Gastroesophageal sphincter (tissue), 4 donors: Measurements from ENCODE around the gene TNRC6B. TPM values are rescaled to one million over a fixed set of nuclear protein-coding genes. Genes with fewer than 3 reads are reported as not detected.
A peak's percentile ranks its signal among the peaks of the same experiment; 100 is the strongest.
"Not testable (repeated sequence)": the region's sequence is repeated elsewhere in the genome, so short reads cannot be mapped to it uniquely, and the experiment has no call there.

Source experiments
- ATAC-seq: fragments of 150-250 bp; one replicate; pipeline ENCODE4 v1.9.1; 2016; ENCODE audit warnings: mild to moderate bottlenecking, moderate library complexity
- H3K27ac ChIP-seq, 4 donors: fragments of 200-600 bp; sonication (generic) in 3 of 4; 1 replicate in 3 of 4; 2 replicates in 1 of 4; pipeline ENCODE4 v1.5.1; 2016 to 2019
- H3K27me3 ChIP-seq: fragments of 200-600 bp; sonication (generic); one replicate; pipeline ENCODE4 v1.5.1; 2019
- H3K36me3 ChIP-seq, 2 donors: fragments of 200-600 bp; sonication (generic); one replicate each; pipeline ENCODE4 v1.5.1; 2019; ENCODE audit warnings: control low read depth in 1 of 2
- H3K4me1 ChIP-seq, 3 donors: fragments of 200-600 bp; sonication (generic); 1 replicate in 2 of 3; 2 replicates in 1 of 3; pipeline ENCODE4 v1.5.1; 2016 to 2019; ENCODE audit warnings: control low read depth in 2 of 3
- H3K4me3 ChIP-seq, 2 donors: fragments of 200-600 bp; sonication (generic); one replicate each; pipeline ENCODE4 v1.5.1; 2019; ENCODE audit warnings: mild to moderate bottlenecking in 1 of 2, moderate library complexity in 1 of 2
- H3K9me3 ChIP-seq, 3 donors: fragments of 200-600 bp; sonication (generic); one replicate each; pipeline ENCODE4 v1.5.1; 2017 to 2019; ENCODE audit warnings: control low read depth in 2 of 3
- CTCF ChIP-seq, 4 experiments: fragments of 200-600 bp in 2 of 4; fragments of 450-650 bp in 2 of 4; sonication (generic) in 1 of 4; IDR thresholded peaks; one replicate each; pipeline ENCODE4 v1.5.1; 2017 to 2019; ENCODE audit warnings: antibody characterized with exemption in 4 of 4, mild to moderate bottlenecking in 2 of 4, moderate library complexity in 2 of 4
- EP300 ChIP-seq: sonication (generic); formaldehyde crosslinking; IDR thresholded peaks from one replicate; pipeline ENCODE4 v1.6.1; 2017; ENCODE audit warnings: antibody characterized with exemption, mild to moderate bottlenecking
- POLR2A ChIP-seq, 2 donors: fragments of 450-650 bp; IDR thresholded peaks; one replicate each; pipeline ENCODE4 v1.6.1; 2017; ENCODE audit warnings: antibody characterized with exemption in 2 of 2, mild to moderate bottlenecking in 2 of 2, moderate library complexity in 1 of 2
- POLR2AphosphoS5 ChIP-seq: sonication (generic); formaldehyde crosslinking; IDR thresholded peaks from one replicate; pipeline ENCODE4 v1.6.1; 2017; ENCODE audit warnings: antibody characterized with exemption
- WGBS, 2 donors: methylation state at CpG; one replicate each; pipeline ENCODE4 v1.1.5; 2018; ENCODE audit warnings: low coverage in 1 of 2; 5-methylcytosine and 5-hydroxymethylcytosine counted together
- total RNA-seq, 4 donors: library from RNA; depleted of rRNA; stranded (reverse); fragments of >200 nt; gene quantifications; one replicate each; pipeline ENCODE4 v1.1.0, GENCODE V29; 2016

TNRC6B gene
- total RNA-seq, 4 donors from 2014 or later, result 32.4 to 71.2 (median 60.7) TPM

GRCh38 chr22:40157330-40157945 is 20.3 kb upstream of the TNRC6B start:
- Histone ChIP-seq H3K4me3 (no peak overlapping the region), H3K9me3 (no peaks in the 10 kb centered on the region), H3K27me3 (no peaks in the 10 kb centered on the region), H3K36me3 (peaks cover 0 to 9% of the 10 kb centered on the region in 2 donors), H3K27ac (peak overlapping the region in 1 of 4 donors; percentile 67), H3K4me1 (peaks cover 0 to 27% (median 0%) of the 10 kb centered on the region in 3 donors)
- TF ChIP-seq CTCF (IDR thresholded peaks at IDR 0.05) (no peak), POLR2AphosphoS5 (no peak), POLR2A (IDR thresholded peaks at IDR 0.05) (no peak), EP300 (no peak)
- 3 to 9% methylated on average over 2 to 4 of the region's 4 CpGs for WGBS, 2 donors
- ATAC-seq, result no peak

GRCh38 chr22:40161194-40161593 is 16.5 kb upstream of the TNRC6B start:
- no peak for ATAC-seq
- Histone ChIP-seq H3K27ac (no peak overlapping the region), H3K4me3 (no peak overlapping the region), H3K27me3 (no peaks in the 10 kb centered on the region), H3K9me3 (no peaks in the 10 kb centered on the region), H3K36me3 (peaks cover 0 to 21% of the 10 kb centered on the region in 2 donors), H3K4me1 (peaks cover 0 to 19% (median 0%) of the 10 kb centered on the region in 3 donors)
- 64 to 83% methylated on average over 1 of the region's 1 CpG for WGBS, 2 donors
- TF ChIP-seq POLR2AphosphoS5 (no peak), EP300 (no peak), POLR2A (IDR thresholded peaks at IDR 0.05) (no peak), CTCF (IDR thresholded peaks at IDR 0.05) (no peak)

GRCh38 chr22:40165537-40165936 is 12.2 kb upstream of the TNRC6B start:
- H3K27me3 ChIP-seq, ATAC-seq, H3K4me1 ChIP-seq, H3K9me3 ChIP-seq, H3K27ac ChIP-seq, H3K4me3 ChIP-seq: not testable (repeated sequence)
- 83 to 100% methylated on average over 1 to 2 of the region's 2 CpGs for whole genome bisulfite sequencing, 2 donors
- H3K36me3 ChIP-seq, result peaks cover 0 to 24% of the 10 kb centered on the region in 2 donors

- ATAC-seq, result no peak
- 0 to 69% methylated on average over 1 to 9 of the region's 12 CpGs for whole genome bisulfite sequencing, 2 donors
These were observed 2.0 kb upstream of the TNRC6B start for GRCh38 chr22:40175611-40176244.

More at GRCh38 chr22:40175611-40176244, 2.0 kb upstream of the TNRC6B start:
- H3K27ac ChIP-seq, result peak overlapping the region; percentile 24 to 81 (median 78)
- H3K4me3 ChIP-seq, result no peak overlapping the region
- no peaks in the 10 kb centered on the region for H3K27me3 ChIP-seq
- TF ChIP-seq EP300 (no peak), POLR2AphosphoS5 (no peak), POLR2A (IDR thresholded peaks at IDR 0.05) (no peak), CTCF (IDR thresholded peaks at IDR 0.05) (no peak)
- peaks cover 13 to 51% (median 18%) of the 10 kb centered on the region in 3 donors for H3K4me1 ChIP-seq
- no peaks in the 10 kb centered on the region for H3K36me3 ChIP-seq
- H3K9me3 ChIP-seq, result no peaks in the 10 kb centered on the region
